HUES6 (cell line): ENCODE data around the gene HM13.
"Not testable (repeated sequence)": the region's sequence is repeated elsewhere in the genome, so short reads cannot be mapped to it uniquely, and the experiment has no call there.

Experiments
- H3K27ac ChIP-seq: 2 replicates; pipeline ENCODE4 v1.7.0; 2013; ENCODE audit warnings: low read depth, mild to moderate bottlenecking, low read length, inconsistent platforms
- H3K27me3 ChIP-seq: 2 replicates; pipeline ENCODE4 v1.6.1; 2013; ENCODE audit warnings: low read length; ENCODE audit not compliant: control insufficient read depth, insufficient read depth
- H3K36me3 ChIP-seq: 2 replicates; pipeline ENCODE4 v1.6.1; 2013; ENCODE audit warnings: low read length; ENCODE audit not compliant: control insufficient read depth, insufficient read depth
- H3K4me1 ChIP-seq: 2 replicates; pipeline ENCODE4 v1.6.1; 2013; ENCODE audit warnings: low read length; ENCODE audit not compliant: control insufficient read depth, insufficient read depth
- H3K4me3 ChIP-seq: 2 replicates; pipeline ENCODE4 v1.5.1; 2013; ENCODE audit warnings: low read depth, low read length
- H3K9ac ChIP-seq: one replicate; pipeline ENCODE4 v1.6.1; 2013; ENCODE audit warnings: mild to moderate bottlenecking, low read length
- H3K9me3 ChIP-seq: 2 replicates; pipeline ENCODE4 v1.6.1; 2013; ENCODE audit warnings: low read depth, low read length; ENCODE audit not compliant: control insufficient read depth, insufficient read depth

HM13 gene

GRCh38 chr20:31594558-31595379 is 80.5 kb downstream of the HM13 start:
- Histone ChIP-seq H3K4me1 (peaks cover 43% of the 10 kb centered on the region), H3K27me3 (no peaks in the 10 kb centered on the region), H3K9me3 (no peaks in the 10 kb centered on the region), H3K9ac (peak overlapping the region; percentile 86), H3K36me3 (no peaks in the 10 kb centered on the region), H3K27ac (peak overlapping the region; percentile 82; the same call in 1 of the 2 replicates), H3K4me3 (peak overlapping the region; percentile 37; the same call in 1 of the 2 replicates)

- H3K4me3 ChIP-seq = peak overlapping the region; percentile 9; the same call in 1 of the 2 replicates
- no peaks in the 10 kb centered on the region for H3K36me3 ChIP-seq
- H3K27me3 ChIP-seq = no peaks in the 10 kb centered on the region
- H3K9me3 ChIP-seq = no peaks in the 10 kb centered on the region
- H3K9ac ChIP-seq = peak overlapping the region; percentile 86
- H3K4me1 ChIP-seq = peaks cover 43% of the 10 kb centered on the region
- H3K27ac ChIP-seq = peak overlapping the region; percentile 82; the same call in 1 of the 2 replicates
Measured at GRCh38 chr20:31595380-31595653, 81.1 kb downstream of the HM13 start.

DNA sequence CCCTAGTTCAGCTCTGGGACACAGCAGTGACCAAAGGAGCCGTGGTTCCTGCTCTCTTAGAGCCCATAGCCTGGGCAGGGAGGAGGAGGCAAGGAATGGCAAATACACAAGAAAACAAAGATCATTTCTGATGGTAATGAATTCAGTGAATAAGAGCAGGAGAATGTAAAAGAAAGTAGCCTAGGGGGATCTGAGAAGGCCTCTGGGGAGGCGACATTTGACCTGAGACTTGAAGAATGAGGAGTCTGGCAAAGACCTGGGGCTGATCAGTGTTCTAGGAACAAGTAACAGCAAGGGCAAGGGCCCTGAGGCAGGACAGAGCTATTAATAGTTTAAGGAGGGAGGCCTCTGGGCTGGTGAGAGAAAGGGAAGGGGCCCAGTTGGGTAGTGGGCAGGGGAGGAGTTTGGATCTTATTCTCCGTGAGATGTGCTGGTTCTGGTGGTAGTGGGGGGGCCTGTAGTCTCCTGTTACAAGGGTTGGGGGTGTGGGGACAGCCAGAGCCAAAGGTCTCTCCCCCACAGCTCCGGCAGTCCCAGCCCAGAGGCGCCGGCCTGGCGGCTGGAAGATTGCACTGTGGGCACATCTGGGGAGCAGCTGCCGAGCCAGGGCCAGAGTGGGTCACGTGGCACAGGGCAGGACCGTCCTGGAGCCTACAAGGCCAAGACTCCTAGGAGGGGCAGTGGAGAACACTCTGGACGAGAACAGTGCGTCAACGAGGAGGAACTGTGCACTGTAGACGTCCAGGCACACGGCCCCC is 81.6 kb downstream of the HM13 start:
- peaks cover 41% of the 10 kb centered on the region for H3K4me1 ChIP-seq
- H3K9me3 ChIP-seq = no peaks in the 10 kb centered on the region
- peak overlapping the region; percentile 7; the same call in 1 of the 2 replicates for H3K4me3 ChIP-seq
- no peaks in the 10 kb centered on the region for H3K36me3 ChIP-seq
- peak overlapping the region; percentile 82 for H3K27ac ChIP-seq
- H3K9ac ChIP-seq = peak overlapping the region; percentile 86
- no peaks in the 10 kb centered on the region for H3K27me3 ChIP-seq

DNA sequence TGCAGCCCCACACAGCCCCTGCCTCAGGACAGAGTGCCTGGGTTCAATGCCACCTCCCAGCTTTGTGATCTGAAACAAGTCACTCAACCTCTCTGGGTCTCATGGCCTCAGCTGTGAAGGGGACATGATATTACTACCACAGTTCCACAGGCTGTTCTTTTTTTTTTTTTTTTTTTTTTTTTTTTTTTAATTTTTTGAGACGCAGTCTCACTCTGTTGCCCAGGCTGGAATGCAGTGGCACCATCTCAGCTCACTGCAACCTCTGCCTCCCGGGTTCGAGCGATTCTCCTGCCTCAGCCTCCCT is 82.1 kb downstream of the HM13 start:
- H3K36me3 ChIP-seq, H3K9me3 ChIP-seq, H3K27me3 ChIP-seq: not testable (repeated sequence)
- Histone ChIP-seq H3K9ac (peak overlapping the region; percentile 86), H3K4me3 (peak overlapping the region; percentile 7; the same call in 1 of the 2 replicates), H3K4me1 (peaks cover 35% of the 10 kb centered on the region), H3K27ac (peak overlapping the region; percentile 82)

GRCh38 chr20:31596831-31597480 is 82.7 kb downstream of the HM13 start:
- Histone ChIP-seq H3K4me3 (no peak overlapping the region), H3K27ac (peak overlapping the region; percentile 45; the same call in 1 of the 2 replicates), H3K9ac (peak overlapping the region; percentile 71), H3K36me3 (no peaks in the 10 kb centered on the region), H3K27me3 (no peaks in the 10 kb centered on the region), H3K4me1 (peaks cover 34% of the 10 kb centered on the region), H3K9me3 (no peaks in the 10 kb centered on the region)

GRCh38 chr20:31597481-31597855 is 83.2 kb downstream of the HM13 start:
- H3K4me1 ChIP-seq = peaks cover 35% of the 10 kb centered on the region
- no peaks in the 10 kb centered on the region for H3K36me3 ChIP-seq
- H3K4me3 ChIP-seq = no peak overlapping the region
- no peak overlapping the region; the same call in 1 of the 2 replicates for H3K27ac ChIP-seq
- no peaks in the 10 kb centered on the region for H3K27me3 ChIP-seq
- no peak overlapping the region for H3K9ac ChIP-seq
- H3K9me3 ChIP-seq = no peaks in the 10 kb centered on the region

DNA sequence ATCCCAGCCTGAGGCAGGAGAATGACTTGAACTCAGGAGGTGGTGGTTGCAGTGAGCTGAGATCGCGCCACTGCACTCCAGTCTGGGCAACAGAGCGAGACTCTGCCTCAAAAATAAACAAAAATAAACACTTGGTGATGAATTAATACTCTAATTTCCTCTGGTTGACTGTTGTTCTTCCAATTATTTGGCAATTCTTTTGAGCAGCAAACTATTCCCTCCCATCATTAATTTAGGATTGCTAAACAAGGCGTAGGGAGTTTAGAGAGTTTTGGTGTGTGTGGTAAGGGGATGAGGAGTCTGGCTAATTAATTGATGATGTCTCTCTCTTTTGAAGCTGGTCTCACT is 88.2 kb downstream of the HM13 start:
- Histone ChIP-seq H3K27me3 (no peaks in the 10 kb centered on the region), H3K9me3 (no peaks in the 10 kb centered on the region), H3K9ac (no peak overlapping the region), H3K4me3 (no peak overlapping the region), H3K36me3 (peaks cover 18% of the 10 kb centered on the region), H3K27ac (no peak overlapping the region), H3K4me1 (peaks cover 19% of the 10 kb centered on the region)

DNA sequence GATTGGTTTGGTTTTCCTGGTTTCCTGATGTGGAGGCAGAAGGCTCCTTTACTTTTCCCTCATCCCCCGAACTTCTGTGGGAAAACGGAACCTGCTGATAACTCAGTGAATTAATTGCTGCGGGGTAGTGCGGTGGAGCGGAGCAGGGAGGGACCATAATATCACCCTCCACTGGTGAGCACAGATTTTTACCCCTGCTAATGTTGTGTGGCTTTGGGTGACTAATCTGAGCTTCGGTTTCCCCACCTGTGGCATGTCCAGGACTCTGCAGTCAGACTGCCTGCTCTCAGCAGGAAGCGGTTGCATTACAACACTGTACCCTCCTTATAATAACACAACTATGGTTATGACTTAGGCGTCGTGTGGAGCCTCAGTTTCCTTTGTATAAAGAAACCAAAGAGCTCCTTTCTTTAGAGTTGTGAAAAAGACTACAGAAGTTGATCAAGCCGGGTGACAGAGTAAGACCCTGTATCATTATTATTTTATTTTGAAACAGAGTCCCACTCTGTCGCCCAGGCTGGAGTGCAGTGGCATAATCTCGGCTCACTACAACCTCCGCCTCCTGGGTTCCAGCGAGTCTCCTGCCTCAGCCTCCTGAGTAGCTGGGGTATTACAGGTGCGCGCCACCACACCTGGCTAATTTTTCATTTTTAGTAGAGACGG is 88.7 kb downstream of the HM13 start:
- H3K4me1 ChIP-seq = peaks cover 24% of the 10 kb centered on the region
- H3K27me3 ChIP-seq = no peaks in the 10 kb centered on the region
- H3K9me3 ChIP-seq = no peaks in the 10 kb centered on the region
- no peak overlapping the region for H3K27ac ChIP-seq
- H3K36me3 ChIP-seq = peaks cover 18% of the 10 kb centered on the region
- no peak overlapping the region for H3K9ac ChIP-seq
- H3K4me3 ChIP-seq = no peak overlapping the region

DNA sequence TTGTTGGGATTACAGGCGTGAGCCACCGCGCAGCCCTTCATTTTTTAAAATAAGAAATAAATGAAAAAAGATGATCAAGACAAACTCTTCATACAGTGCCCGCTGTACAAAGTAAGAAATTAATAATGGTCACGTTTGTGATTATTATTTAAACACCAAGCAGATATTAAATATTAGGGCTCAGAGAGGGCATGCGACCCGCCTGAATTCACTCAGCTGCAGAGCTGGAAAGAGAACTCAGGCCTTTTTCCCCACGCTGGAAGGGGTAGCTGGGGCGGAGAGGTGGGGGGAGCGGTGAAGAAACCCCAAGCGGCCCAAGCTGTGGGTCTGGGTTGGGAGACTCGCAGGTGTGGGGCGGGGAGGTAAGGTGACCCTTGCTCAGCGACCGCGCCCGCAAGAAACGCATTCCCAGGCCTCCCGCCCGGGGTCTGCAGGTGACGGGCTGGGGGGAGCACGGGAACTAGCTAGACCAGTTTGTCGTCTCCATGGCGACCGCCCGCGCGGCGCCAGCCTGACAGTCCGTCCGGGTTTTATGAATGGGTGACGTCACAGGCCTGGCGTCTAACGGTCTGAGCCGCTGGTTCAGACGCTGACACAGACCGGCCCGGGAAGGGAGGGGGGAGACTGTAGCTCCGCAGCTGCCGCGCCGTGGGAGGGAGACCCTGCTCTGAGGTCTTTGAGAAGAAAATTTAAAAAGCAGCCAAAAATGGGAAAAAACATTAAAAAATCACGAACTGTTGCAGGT is 89.8 kb downstream of the HM13 start:
- H3K9me3 ChIP-seq = no peaks in the 10 kb centered on the region
- peak overlapping the region; percentile 93; the same call in 1 of the 2 replicates for H3K27ac ChIP-seq
- no peaks in the 10 kb centered on the region for H3K27me3 ChIP-seq
- H3K9ac ChIP-seq = peak overlapping the region; percentile 97
- H3K36me3 ChIP-seq = peaks cover 18% of the 10 kb centered on the region
- peaks cover 33% of the 10 kb centered on the region for H3K4me1 ChIP-seq
- H3K4me3 ChIP-seq = peak overlapping the region; percentile 86

- H3K4me1 ChIP-seq = peaks cover 34% of the 10 kb centered on the region
Measured at GRCh38 chr20:31604567-31605030, 90.4 kb downstream of the HM13 start.

More at GRCh38 chr20:31604567-31605030, 90.4 kb downstream of the HM13 start:
- Histone ChIP-seq H3K36me3 (peaks cover 18% of the 10 kb centered on the region), H3K9me3 (no peaks in the 10 kb centered on the region), H3K27me3 (no peaks in the 10 kb centered on the region), H3K27ac (peak overlapping the region; percentile 93), H3K4me3 (peak overlapping the region; percentile 86), H3K9ac (peak overlapping the region; percentile 97)
